NCI-H1105 treated with DMSO at 0.1 percent for 48 hours (cell line): ENCODE data around the gene PPIL4.
A peak's percentile ranks its signal among the peaks of the same experiment; 100 is the strongest.

Source experiments
- DNase-seq: peaks from one replicate; lab custom pipeline; 2025; lab: John Stamatoyannopoulos, UW

The PPIL4 gene

GRCh38 chr6:149545754-149546471 lies at the start of gene PPIL4:
Gene PPIL4 (minus strand): TSS chr6:149546043. CDS start chr6:149546005, 38 bp downstream.
- DNase-seq = peak; percentile 92

DNA sequence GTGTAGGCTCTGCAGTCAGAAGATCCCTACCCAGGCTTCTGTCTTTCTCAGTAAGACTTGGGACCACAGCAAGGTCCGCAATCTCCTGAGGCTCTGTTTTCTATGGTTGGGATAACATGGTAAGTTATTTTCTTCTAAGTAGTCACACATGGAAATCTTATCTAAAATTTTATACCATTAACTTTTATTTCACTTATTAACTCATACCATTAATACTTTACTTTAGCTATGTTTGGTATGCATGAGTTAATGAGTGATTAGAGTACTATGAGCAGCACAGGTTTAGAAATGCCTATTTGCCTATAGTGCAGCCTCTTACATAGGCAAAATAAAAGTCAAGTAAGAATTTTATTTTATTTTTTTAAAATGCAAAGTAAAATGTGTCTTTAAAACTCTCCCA lies 47.6 kb upstream of the PPIL4 start:
- DNase-seq = no peak

DNA sequence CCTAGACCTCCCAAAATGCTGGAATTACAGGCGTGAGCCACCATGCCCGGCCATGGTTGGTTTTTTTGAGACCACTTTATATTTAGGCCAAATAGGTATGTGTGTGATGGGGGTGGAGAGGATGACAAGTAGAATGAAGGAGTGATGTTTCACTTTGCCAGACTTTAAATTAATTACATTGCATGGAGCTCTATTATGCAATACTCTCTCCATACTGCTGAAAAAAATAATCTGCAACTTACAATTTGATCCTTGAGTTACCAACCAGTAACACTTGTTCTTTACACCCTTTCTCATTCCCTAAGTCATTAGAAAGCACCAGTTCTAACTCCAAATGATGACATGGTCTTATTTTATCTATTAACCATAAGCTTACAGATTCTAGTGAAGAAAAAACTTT lies 47.1 kb upstream of the PPIL4 start:
- no peak for DNase-seq

DNA sequence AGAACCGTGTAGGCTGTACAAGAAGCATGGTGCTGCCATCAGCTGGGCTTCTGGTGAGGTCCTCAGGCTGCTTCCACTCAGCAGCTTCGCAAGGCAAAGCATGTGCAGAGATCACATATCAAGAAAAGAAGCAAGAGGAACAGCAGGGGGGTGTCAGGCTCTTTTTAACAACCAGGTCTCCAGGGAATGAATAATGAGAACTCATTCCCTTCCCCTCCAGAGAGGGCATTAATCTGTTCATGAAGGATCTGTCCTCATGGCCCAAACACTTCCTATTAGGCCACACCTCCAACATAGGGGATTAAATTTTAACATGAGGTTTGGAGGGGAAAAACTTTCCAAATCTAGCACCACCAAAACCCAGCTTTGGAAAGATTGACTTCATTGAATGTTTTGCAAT lies 40.3 kb upstream of the PPIL4 start:
- DNase-seq = no peak

GRCh38 chr6:149581349-149581748 lies 35.5 kb upstream of the PPIL4 start:
- DNase-seq = no peak

DNA sequence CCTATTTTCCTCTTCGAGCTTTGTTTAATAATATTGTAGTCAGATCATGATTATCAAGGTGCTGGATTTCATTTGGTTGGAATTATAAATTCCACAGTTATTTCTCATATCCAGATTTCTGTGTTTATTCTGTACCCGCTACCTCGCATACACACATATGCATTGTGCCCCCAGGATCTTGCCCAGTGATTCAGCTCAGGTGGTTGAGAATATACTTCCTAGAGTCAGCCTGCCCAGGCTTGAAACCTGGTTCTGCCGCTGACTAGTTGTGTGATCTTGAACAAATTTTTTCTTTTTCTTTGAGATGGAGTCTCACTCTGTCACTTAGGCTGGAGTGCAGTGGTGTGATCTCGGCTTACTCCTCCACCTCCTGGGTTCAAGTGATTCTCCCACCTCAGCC lies 35.0 kb upstream of the PPIL4 start:
- DNase-seq = no peak

DNA sequence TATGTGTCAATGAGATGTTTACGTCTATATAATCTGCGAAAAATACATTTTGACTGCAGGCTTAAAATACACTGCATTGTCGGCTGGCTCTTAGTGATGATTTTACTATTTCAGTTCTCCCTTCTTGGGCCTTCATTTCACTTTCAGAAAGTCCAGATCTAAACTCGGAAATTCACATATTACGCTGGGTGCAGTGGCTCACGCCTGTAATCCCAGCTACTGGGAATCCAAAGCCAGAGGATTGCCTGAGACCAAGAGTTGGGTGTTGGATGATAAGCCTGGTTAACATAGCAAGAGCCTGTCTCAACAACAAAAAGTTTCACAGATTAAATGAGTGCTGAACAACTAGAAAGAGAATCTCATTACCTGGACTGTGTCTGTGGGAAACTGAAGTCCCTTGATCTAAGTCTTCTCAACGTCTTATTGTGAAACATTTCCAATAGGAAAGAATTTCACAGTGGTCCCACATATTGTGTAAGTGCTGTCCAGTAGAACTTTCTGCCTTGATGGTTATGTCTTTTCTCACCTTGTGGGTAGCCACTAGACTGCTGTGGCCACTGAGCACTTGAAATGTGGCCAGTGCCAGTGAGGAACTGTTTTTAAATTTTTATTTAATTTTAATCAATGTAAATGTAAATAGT lies 22.2 kb upstream of the PPIL4 start:
- DNase-seq = no peak

GRCh38 chr6:149567194-149567586 lies 21.3 kb upstream of the PPIL4 start:
- DNase-seq = no peak

GRCh38 chr6:149566410-149567193 lies 20.8 kb upstream of the PPIL4 start:
- peak; percentile 72 for DNase-seq

DNA sequence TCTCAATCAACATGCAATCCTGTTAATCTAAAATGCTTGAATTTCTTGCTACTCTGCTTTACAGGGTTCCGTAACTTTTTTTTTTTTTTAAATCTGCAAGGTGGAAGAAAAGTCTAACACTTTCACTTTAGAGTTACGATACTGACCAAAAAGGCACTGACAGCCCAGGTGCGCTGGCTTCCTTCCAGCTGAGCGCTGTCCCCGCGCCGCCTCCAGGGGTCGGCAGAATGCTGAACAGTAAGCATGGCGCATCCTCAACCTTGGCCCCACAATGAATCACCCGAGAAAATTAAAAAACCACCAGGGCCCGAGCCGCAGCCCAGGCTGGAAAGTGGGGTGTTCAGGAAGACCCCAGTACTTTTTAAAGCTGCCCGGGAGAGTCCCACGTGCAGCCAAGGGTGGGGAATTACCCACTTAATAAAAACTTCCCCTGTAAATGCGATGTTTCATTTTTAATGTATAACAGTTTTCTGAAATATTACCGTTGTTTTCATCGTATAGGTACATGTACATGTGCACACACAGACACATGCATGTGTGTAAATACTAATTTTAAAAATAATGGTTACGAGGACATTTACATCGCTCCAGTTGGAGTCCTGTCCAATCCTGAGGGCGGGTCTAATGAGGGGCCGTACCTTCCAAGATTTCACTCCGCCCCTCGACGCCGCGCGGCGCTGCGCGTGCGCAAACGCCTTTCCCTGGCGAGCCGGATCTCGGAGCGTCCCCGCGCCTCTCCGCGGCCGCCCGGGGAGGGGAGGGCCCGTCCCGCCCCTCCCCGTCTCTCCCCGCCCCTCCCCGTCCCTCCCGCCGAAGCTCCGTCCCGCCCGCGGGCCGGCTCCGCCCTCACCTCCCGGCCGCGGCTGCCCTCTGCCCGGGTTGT lies 19.9 kb upstream of the PPIL4 start, which contains the start of gene GINM1:
TSS of gene GINM1 (plus strand) at position 849 of the 883 bp plus-strand sequence. CDS start 40 bp downstream, outside the sequence.
- peak; percentile 89 for DNase-seq

DNA sequence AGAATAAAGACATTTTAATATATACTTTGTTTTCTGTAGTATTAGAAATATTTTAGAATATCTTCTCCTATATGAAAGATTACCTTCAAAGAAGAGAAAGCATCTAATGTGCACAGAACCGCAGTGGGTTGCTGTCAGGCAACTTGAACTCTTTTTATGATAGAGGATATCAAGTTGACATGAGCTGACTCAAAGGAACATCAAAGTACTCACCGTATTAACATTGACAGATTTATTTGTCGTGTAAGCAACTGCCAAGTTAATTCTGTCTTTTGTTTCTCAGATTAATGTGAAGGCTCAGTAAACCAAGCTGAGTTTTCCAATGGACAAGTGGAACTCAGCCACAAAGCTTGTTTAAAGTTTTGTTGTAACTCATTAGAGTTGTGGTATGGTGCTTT lies 18.1 kb upstream of the PPIL4 start:
- DNase-seq = no peak

GRCh38 chr6:149563203-149563927 lies 17.5 kb upstream of the PPIL4 start:
- no peak for DNase-seq

- DNase-seq = peak; percentile 11
Measured at GRCh38 chr6:149560736-149561135, 14.9 kb upstream of the PPIL4 start.

DNA sequence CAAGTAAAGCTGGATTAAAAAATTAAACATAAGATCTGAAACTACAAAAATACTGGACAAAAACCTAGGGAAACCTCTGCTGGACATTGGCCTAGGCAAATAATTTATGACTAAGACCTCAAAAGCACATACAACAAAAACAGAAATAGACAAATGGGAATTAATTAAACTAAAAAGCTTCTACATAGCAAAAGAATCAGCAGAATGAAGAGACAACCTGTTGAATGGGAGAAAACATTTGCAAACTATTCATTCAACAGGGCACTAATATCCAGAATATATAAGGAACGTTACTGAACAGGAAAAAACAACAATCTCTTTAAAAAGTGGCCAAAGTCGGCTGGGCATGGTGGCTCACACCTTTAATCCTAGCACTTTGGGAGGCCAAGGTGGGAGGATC lies 13.5 kb upstream of the PPIL4 start:
- DNase-seq = no peak

GRCh38 chr6:149558029-149558428 lies 12.2 kb upstream of the PPIL4 start:
- no peak for DNase-seq

DNA sequence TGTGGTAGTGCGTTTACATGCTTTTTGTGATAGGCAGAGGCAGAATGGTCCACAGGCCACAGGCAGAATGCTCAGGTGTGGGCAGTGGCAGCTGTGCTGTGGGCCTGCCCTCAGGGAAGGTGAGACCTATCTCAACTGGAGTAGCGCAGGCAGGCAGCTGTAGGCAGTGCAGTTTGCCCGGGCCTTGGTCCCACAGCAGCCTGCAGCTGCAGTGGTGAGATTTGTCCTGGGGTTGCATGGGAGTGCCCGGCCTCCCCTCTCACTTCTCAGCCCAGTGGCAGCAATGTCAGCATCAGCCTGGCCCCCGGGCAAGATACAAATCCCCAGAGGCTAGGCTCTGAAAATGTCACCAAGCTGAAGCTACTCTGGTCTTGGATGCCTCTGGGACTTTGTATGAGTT lies 6.1 kb upstream of the PPIL4 start:
- DNase-seq = no peak

DNA sequence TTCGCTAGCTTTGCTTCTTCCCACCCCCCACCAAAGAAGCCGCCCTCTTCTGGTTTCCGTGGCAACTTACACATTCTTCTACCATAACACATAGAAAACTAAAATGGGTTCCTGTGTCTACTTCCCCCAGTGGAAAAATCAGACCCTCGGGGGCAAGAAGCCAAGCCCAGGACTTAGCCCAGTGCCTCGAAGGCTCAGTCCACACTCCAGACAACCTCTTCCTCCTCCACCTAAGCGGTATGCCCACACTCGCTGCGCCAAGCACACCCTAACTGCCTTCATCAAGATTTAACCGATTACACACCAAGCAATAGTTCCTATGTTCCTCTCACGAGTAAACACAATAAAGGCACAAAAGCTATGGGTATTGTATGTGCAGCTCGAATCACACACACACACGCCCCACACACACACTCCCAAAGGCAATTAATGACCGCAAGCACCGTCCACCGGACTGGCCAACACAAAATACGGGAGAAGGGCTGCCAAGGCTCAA lies 537 bp downstream of the PPIL4 start:
- peak; percentile 27 for DNase-seq

DNA sequence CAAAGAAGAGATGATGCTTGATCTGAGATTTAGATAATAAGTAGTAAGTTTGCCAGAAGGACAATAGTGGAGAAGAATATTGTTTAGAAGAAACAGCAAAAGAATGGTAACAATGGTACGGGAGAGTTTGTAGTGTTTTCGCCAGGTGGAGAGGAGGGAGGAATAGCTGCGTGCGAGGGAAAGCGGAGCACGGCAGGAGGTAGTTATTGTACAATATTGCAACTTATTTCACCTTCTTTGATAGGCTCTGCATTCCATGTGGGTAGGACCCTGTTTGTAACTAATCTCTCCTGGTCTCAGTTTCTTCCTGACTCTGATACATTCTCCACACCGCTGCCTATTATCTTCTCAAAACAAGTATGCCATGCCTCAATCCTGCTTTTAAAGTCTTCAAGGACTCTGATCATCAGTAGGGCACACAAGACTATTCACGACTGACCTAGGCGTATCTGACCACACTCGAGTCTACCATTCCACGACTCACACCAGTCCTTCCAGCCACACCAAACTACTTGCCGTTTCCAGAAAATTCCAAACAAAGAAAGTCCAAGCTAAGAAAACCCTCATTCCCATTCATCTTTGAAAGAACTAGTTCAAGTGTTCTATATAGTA lies 1.1 kb downstream of the PPIL4 start:
- no peak for DNase-seq

GRCh38 chr6:149541139-149541538 lies 4.7 kb downstream of the PPIL4 start:
- DNase-seq = no peak

DNA sequence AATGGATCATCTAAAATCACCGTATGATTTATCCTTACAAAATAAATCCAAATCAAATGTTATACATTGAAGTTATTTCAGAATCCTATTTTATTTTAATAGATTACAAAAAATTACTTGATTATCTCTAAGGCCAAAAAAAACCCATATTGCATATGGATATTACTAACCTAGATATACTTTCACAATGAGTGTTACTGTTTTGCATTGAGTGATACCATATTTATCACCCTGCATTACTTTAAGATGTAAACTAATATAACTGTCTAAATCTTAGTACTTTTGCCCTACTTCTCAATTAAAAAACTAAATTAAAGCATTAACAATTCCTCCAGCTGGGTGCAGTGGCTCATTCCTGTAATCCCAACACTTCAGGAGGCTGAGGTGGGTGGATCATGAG lies 11.1 kb downstream of the PPIL4 start:
- no peak for DNase-seq

DNA sequence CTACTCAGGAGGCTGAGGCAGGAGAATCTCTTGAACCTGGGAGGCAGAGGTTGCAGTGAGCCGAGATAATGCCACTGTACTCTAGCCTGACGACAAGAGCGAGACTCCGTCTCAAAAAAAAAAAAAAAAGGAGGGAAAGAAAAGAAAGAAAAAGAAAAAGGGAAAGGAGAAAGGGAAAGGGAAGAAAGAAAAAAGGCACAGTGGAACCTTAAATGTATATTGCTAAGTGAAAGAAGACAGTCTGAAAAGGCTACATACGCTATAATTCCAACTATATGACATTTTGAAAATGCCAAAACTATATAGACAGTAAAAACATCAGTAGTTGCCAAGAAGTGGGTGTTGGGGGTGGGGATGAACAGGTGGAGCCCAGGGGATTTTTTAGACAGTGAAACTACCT lies 16.2 kb downstream of the PPIL4 start:
- DNase-seq = no peak
